NK-92 (cell line): ENCODE measurements around the gene NLRP7.
"Not testable (repeated sequence)": the region's sequence is repeated elsewhere in the genome, so short reads cannot be mapped to it uniquely, and the experiment has no call there.

Experiments used
- DNase-seq: peaks from one replicate; lab custom pipeline; 2025; ENCODE audit not compliant: unreplicated experiment; lab: John Stamatoyannopoulos, UW

NLRP7 gene

GRCh38 chr19:54919646-54920563 is 27.4 kb downstream of the NLRP7 start:
- not testable (repeated sequence) for DNase-seq

GRCh38 chr19:54918499-54918898 is 28.8 kb downstream of the NLRP7 start:
- no peak for DNase-seq

- DNase-seq, result no peak
Measured at GRCh38 chr19:54916822-54917221, 30.5 kb downstream of the NLRP7 start.

- not testable (repeated sequence) for DNase-seq
Measured at GRCh38 chr19:54907899-54908298, 39.4 kb downstream of the NLRP7 start.

- DNase-seq, result no peak
Measured at GRCh38 chr19:54906819-54907218, 40.5 kb downstream of the NLRP7 start.

- DNase-seq, result no peak
Measured at GRCh38 chr19:54905803-54906511, 41.4 kb downstream of the NLRP7 start, which contains the start of gene NCR1. TSS of gene NCR1 (plus strand) at chr19:54906148. CDS start at chr19:54906188, 40 bp downstream.

- no peak for DNase-seq
Measured at GRCh38 chr19:54905421-54905802, 41.9 kb downstream of the NLRP7 start.

- not testable (repeated sequence) for DNase-seq
Measured at GRCh38 chr19:54904261-54904660, 43.1 kb downstream of the NLRP7 start.

- no peak for DNase-seq
Measured at GRCh38 chr19:54903303-54903702, 44.0 kb downstream of the NLRP7 start.

GRCh38 chr19:54902061-54902460 is 45.3 kb downstream of the NLRP7 start:
- DNase-seq, result no peak

- not testable (repeated sequence) for DNase-seq
Measured at GRCh38 chr19:54901153-54901552, 46.2 kb downstream of the NLRP7 start.

- DNase-seq, result not testable (repeated sequence)
Measured at GRCh38 chr19:54899646-54900045, 47.7 kb downstream of the NLRP7 start.

GRCh38 chr19:54898685-54899084 is 48.6 kb downstream of the NLRP7 start:
- DNase-seq, result not testable (repeated sequence)

GRCh38 chr19:54896036-54896435 is 51.3 kb downstream of the NLRP7 start:
- no peak for DNase-seq

- DNase-seq, result not testable (repeated sequence)
Measured at GRCh38 chr19:54894106-54894505, 53.2 kb downstream of the NLRP7 start.

GRCh38 chr19:54893406-54893805 is 53.9 kb downstream of the NLRP7 start:
- no peak for DNase-seq

GRCh38 chr19:54889566-54889965 is 57.8 kb downstream of the NLRP7 start:
- DNase-seq, result no peak

GRCh38 chr19:54888239-54888638 is 59.1 kb downstream of the NLRP7 start:
- no peak for DNase-seq

GRCh38 chr19:54883228-54883627 is 64.1 kb downstream of the NLRP7 start:
- DNase-seq, result no peak

- no peak for DNase-seq
Measured at GRCh38 chr19:54882758-54883157, 64.6 kb downstream of the NLRP7 start.

- DNase-seq, result no peak
Measured at GRCh38 chr19:54881884-54882283, 65.4 kb downstream of the NLRP7 start.

GRCh38 chr19:54877471-54877870 is 69.9 kb downstream of the NLRP7 start:
- DNase-seq, result no peak
